CD8-positive, alpha-beta T cell (primary cell): Measurements from ENCODE around the gene SPRR4. TPM values are rescaled to one million over a fixed set of nuclear protein-coding genes. Genes with fewer than 3 reads are reported as not detected.

ENCODE experiments used
- total RNA-seq, 46 experiments: library from RNA in 2 of 46; stranded (reverse) in 2 of 46; gene quantifications; one replicate each; pipeline ENCODE4 v1.2.3 and lab custom pipeline; 2021 to 2026

The SPRR4 gene
- total RNA-seq, 2 experiments from 2014 or later = not detected

Other genes with a start within 250 kb of the SPRR4 start
- gene KPRP, start 212.6 kb upstream of the SPRR4 start, total RNA-seq = not detected
- not detected for gene LCE1F, start 195.5 kb upstream of the SPRR4 start, total RNA-seq
- not detected for gene LCE1E, start 184.4 kb upstream of the SPRR4 start, total RNA-seq
- not detected for gene LCE1D, start 173.9 kb upstream of the SPRR4 start, total RNA-seq
- not detected for gene LCE1C, start 164.0 kb upstream of the SPRR4 start, total RNA-seq
- not detected for gene LCE1B, start 158.7 kb upstream of the SPRR4 start, total RNA-seq
- not detected for gene LCE1A, start 143.2 kb upstream of the SPRR4 start, total RNA-seq
- not detected for gene LCE6A, start 127.8 kb upstream of the SPRR4 start, total RNA-seq
- gene LCE7A, start 110.7 kb upstream of the SPRR4 start, total RNA-seq = not detected
- gene SMCP, start 92.3 kb upstream of the SPRR4 start, total RNA-seq = not detected
- not detected for gene IVL, start 62.1 kb upstream of the SPRR4 start, total RNA-seq
- gene SPRR5, start 23.4 kb upstream of the SPRR4 start, total RNA-seq = not detected
- gene SPRR1A, start 13.4 kb downstream of the SPRR4 start, total RNA-seq = not detected
- not detected for gene SPRR3, start 31.1 kb downstream of the SPRR4 start, total RNA-seq
- gene SPRR1B, start 60.6 kb downstream of the SPRR4 start, total RNA-seq = not detected
- not detected for gene SPRR2D, start 70.5 kb downstream of the SPRR4 start, total RNA-seq
- not detected for gene SPRR2A, start 86.9 kb downstream of the SPRR4 start, total RNA-seq
- not detected for gene SPRR2B, start 101.0 kb downstream of the SPRR4 start, total RNA-seq
- not detected for gene SPRR2E, start 123.9 kb downstream of the SPRR4 start, total RNA-seq
- gene SPRR2F, start 142.9 kb downstream of the SPRR4 start, total RNA-seq = not detected
- gene SPRR2G, start 180.2 kb downstream of the SPRR4 start, total RNA-seq = not detected
- not detected for gene LELP1, start 232.8 kb downstream of the SPRR4 start, total RNA-seq
- not detected for gene PRR9, start 246.9 kb downstream of the SPRR4 start, total RNA-seq